Esophagus squamous epithelium (tissue), 5 donors: ENCODE measurements around the gene ADAMTS13. TPM values are rescaled to one million over a fixed set of nuclear protein-coding genes. Genes with fewer than 3 reads are reported as not detected.

Experiments
- DNase-seq: peaks from one replicate; lab custom pipeline; 2025; lab: John Stamatoyannopoulos, UW
- H3K27ac ChIP-seq, 4 donors: fragments of 200-600 bp; sonication (generic); one replicate each; pipeline ENCODE4 v1.5.1; 2016 to 2019; ENCODE audit warnings: mild to moderate bottlenecking in 1 of 4
- H3K27me3 ChIP-seq, 4 donors: fragments of 200-600 bp; sonication (generic); 1 replicate in 3 of 4; 2 replicates in 1 of 4; pipeline versions ENCODE4 v1.5.1 to v1.6.0; 2017 to 2021; ENCODE audit warnings: antibody characterized with exemption in 1 of 4
- H3K36me3 ChIP-seq, 3 donors: fragments of 200-600 bp; sonication (generic); one replicate each; pipeline ENCODE4 v1.5.1; 2016 to 2019
- H3K4me1 ChIP-seq, 3 donors: fragments of 200-600 bp; sonication (generic); one replicate each; pipeline ENCODE4 v1.5.1; 2017 to 2019
- H3K4me3 ChIP-seq, 4 donors: fragments of 200-600 bp; sonication (generic); 1 replicate in 3 of 4; 2 replicates in 1 of 4; pipeline ENCODE4 v1.5.1; 2016 to 2019; ENCODE audit warnings: mild to moderate bottlenecking in 2 of 4, moderate library complexity in 1 of 4
- H3K9me3 ChIP-seq, 3 donors: fragments of 200-600 bp; sonication (generic); one replicate each; pipeline ENCODE4 v1.5.1; 2016 to 2019
- POLR2A ChIP-seq, 4 donors: fragments of 450-650 bp; IDR thresholded peaks; one replicate each; pipeline ENCODE4 v1.6.1; 2017; ENCODE audit warnings: antibody characterized with exemption in 4 of 4, mild to moderate bottlenecking in 4 of 4, moderate library complexity in 3 of 4
- WGBS, 2 donors: methylation state at CpG; one replicate each; pipeline ENCODE4 v1.1.5; 2018; 5-methylcytosine and 5-hydroxymethylcytosine counted together
- intact Hi-C: fragments of 100-400 bp; cut with DNase I; formaldehyde crosslinking; loops from one replicate; pipeline ENCODE4 v1.15.0; 2022
- total RNA-seq, 4 donors: library from RNA; depleted of rRNA; stranded (reverse); fragments of >200 nt; gene quantifications; one replicate each; pipeline ENCODE4 v1.1.0, GENCODE V29; 2016
- TF ChIP-seq, protein P1 (sequence below), 6 experiments: fragments of 450-650 bp in 4 of 6; fragments of 200-600 bp in 2 of 6; sonication (generic) in 2 of 6; IDR thresholded peaks; one replicate each; pipeline ENCODE4 v1.5.1; 2016 to 2019; ENCODE audit warnings: antibody characterized with exemption in 6 of 6, mild to moderate bottlenecking in 4 of 6, moderate library complexity in 4 of 6
- donor health status: DM: yes; HTN: yes; CAD: no.

Gene ADAMTS13
- total RNA-seq, 4 donors from 2014 or later, result 0.21 to 2.5 (median 0.33) TPM

DNA sequence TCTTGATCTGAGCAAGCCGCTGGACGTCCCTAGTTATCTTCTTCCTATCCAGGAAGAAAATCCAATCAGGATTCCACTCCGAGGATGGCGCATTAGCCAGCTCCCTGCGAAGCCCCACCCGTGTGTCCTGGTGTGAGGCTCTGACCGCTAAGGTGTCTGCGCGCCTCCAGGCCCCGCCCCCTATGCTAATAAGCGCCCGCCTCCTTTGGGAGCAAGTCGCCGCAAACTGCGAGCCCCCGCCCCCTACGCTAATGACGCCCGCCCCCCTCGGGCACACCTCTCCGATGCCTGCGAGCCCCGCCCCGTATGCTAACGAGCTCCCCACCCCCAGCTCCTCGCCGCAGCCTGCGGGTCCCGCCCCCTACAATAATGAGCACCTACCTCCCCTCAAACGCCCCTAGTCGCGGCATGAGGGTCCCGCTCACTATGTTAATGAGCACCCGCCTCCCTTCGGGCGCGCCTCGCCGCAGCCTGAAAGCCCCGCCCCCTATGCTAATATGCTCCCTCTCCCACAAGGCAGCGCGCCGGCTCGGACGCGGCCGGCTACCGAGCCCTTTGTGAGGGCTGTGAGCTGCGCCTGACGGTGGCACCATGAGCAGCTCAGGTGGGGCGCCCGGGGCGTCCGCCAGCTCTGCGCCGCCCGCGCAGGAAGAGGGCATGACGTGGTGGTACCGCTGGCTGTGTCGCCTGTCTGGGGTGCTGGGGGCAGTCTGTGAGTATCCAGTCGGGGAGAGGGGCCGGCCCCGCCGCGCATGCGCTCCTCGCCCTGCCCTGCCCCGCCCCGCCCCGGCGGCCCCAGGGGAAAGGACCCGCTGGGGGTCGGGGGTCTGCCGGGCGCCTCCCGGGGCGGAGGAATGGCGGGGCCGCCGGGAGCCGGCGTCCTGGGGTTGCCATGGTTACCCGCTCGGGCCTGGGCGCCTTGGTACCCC lies 37.6 kb downstream of the ADAMTS13 start, which contains the start of gene CACFD1:
Gene CACFD1 (plus strand): TSS at position 503 of the 929 bp plus-strand sequence. CDS start 89 bp downstream, at position 592.
- Histone ChIP-seq H3K4me3 (peak within 1 kb of the TSS; percentile 60 to 90 (median 74)), H3K27ac (peak within 1 kb of the TSS; percentile 87 to 96 (median 91)), H3K27me3 (no peaks in the 10 kb centered on the region), H3K9me3 (no peaks in the 10 kb centered on the region), H3K4me1 (peaks cover 6 to 31% (median 21%) of the 10 kb centered on the region in 3 donors), H3K36me3 (peaks cover 0 to 4% (median 0%) of the 10 kb centered on the region in 3 donors)
- TF ChIP-seq POLR2A (IDR thresholded peaks at IDR 0.05), result peak in 3 of 4 donors; percentile 65 to 75 (median 70)
- TF ChIP-seq, protein P1, sequence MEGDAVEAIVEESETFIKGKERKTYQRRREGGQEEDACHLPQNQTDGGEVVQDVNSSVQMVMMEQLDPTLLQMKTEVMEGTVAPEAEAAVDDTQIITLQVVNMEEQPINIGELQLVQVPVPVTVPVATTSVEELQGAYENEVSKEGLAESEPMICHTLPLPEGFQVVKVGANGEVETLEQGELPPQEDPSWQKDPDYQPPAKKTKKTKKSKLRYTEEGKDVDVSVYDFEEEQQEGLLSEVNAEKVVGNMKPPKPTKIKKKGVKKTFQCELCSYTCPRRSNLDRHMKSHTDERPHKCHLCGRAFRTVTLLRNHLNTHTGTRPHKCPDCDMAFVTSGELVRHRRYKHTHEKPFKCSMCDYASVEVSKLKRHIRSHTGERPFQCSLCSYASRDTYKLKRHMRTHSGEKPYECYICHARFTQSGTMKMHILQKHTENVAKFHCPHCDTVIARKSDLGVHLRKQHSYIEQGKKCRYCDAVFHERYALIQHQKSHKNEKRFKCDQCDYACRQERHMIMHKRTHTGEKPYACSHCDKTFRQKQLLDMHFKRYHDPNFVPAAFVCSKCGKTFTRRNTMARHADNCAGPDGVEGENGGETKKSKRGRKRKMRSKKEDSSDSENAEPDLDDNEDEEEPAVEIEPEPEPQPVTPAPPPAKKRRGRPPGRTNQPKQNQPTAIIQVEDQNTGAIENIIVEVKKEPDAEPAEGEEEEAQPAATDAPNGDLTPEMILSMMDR (IDR thresholded peaks at IDR 0.05), result peak in 1 of 6 experiments; percentile 4
- 0% methylated on average over 9 of the region's 86 CpGs; no CpG with 5 or more reads in 1 of the 2 donors for WGBS, 2 donors
- peak; percentile 93 for DNase-seq
- intact Hi-C loops, result loop anchor here (10.0 kb wide), 1 partner anchor 45 kb away; the partner anchor contains the start of gene REXO4

GRCh38 chr9:133460405-133461175 lies 38.4 kb downstream of the ADAMTS13 start:
- intact Hi-C loops, result loop anchor here (10.0 kb wide), 1 partner anchor 46 kb away; the partner anchor contains the start of gene REXO4
- 15 to 41% methylated on average over 6 to 8 of the region's 30 CpGs for WGBS, 2 donors
- H3K27me3 ChIP-seq, result no peaks in the 10 kb centered on the region
- H3K36me3 ChIP-seq, result peaks cover 0 to 13% (median 0%) of the 10 kb centered on the region in 3 donors
- no peak for TF ChIP-seq POLR2A (IDR thresholded peaks at IDR 0.05)
- TF ChIP-seq, protein P1 (IDR thresholded peaks at IDR 0.05), result no peak
- peaks cover 6 to 31% (median 21%) of the 10 kb centered on the region in 3 donors for H3K4me1 ChIP-seq
- peak overlapping the region; percentile 87 to 96 (median 91) for H3K27ac ChIP-seq
- DNase-seq, result no peak
- H3K9me3 ChIP-seq, result no peaks in the 10 kb centered on the region
- peak overlapping the region; percentile 60 to 90 (median 74) for H3K4me3 ChIP-seq

DNA sequence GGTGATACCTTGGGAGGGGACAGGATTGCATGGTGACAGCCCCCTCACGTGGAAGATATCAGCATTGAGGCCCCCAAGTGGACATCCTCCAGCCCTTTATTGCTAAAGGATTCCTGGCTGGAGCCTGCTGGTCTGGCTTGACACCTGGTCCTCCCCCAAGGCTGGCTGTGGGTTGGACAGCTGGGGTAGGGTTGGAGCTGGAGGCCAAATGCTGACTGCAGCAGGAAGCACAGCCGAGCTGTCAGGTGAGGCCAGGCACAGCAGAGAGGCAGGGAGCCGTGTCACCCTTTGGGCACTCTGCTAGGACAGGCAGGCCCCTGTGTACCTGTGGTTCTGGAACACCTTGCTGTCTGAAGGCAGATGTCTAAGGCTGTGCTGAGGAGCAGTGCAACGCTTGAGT lies 39.8 kb downstream of the ADAMTS13 start:
- no peak for DNase-seq
- H3K27ac ChIP-seq, result no peak overlapping the region
- no peaks in the 10 kb centered on the region for H3K9me3 ChIP-seq
- H3K4me1 ChIP-seq, result peaks cover 6 to 26% (median 18%) of the 10 kb centered on the region in 3 donors
- intact Hi-C loops, result loop anchor here (10.0 kb wide), 1 partner anchor 47 kb away; the partner anchor contains the start of gene REXO4
- no peaks in the 10 kb centered on the region for H3K27me3 ChIP-seq
- no peak for TF ChIP-seq POLR2A (IDR thresholded peaks at IDR 0.05)
- TF ChIP-seq, protein P1 (IDR thresholded peaks at IDR 0.05), result no peak
- H3K4me3 ChIP-seq, result no peak overlapping the region
- WGBS, 2 donors, result 50 to 94% methylated on average over 1 to 2 of the region's 4 CpGs
- peaks cover 0 to 19% (median 0%) of the 10 kb centered on the region in 3 donors for H3K36me3 ChIP-seq

DNA sequence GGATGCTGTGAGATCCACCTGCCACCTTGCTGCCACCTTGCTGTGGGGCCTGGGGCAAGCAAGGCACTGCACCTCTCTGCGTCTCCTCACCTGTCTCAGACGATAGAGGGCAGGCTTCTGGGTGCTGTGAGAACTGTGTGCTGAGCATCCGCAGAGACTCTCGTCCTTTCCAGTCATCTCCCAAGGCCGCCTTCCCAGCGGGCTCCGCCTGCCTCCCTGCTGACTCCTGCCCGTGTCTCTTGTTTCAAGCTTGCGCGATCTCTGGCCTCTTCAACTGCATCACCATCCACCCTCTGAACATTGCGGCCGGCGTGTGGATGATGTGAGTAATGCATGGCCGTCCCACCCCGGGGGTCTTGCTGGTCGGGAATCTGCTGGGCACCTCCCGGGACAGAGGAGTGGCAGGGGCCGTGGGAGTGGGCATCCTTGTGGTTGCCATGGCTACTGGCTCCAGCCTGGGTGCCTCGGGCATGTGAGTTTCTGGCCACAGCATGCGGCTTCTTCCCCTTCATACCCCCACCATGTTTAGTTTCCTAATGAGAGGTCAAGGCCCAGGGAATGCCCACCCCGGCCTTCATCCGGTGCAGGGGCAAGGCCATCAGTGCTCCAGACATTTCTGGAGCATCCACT lies 41.2 kb downstream of the ADAMTS13 start:
- WGBS, 2 donors, result 79 to 88% methylated on average over 8 to 14 of the region's 22 CpGs
- no peak for TF ChIP-seq POLR2A (IDR thresholded peaks at IDR 0.05)
- TF ChIP-seq, protein P1 (IDR thresholded peaks at IDR 0.05), result peak in 1 of 6 experiments; percentile 45
- DNase-seq, result no peak
- Histone ChIP-seq H3K9me3 (no peaks in the 10 kb centered on the region), H3K4me1 (peaks cover 6 to 23% (median 14%) of the 10 kb centered on the region in 3 donors), H3K36me3 (peaks cover 0 to 22% (median 0%) of the 10 kb centered on the region in 3 donors), H3K4me3 (no peak overlapping the region), H3K27ac (no peak overlapping the region), H3K27me3 (no peaks in the 10 kb centered on the region)
- intact Hi-C loops, result loop anchor here (10.0 kb wide), 1 partner anchor 49 kb away; the partner anchor contains the start of gene REXO4
